GM12878 (cell line): Measurements from ENCODE around the gene FPR1. TPM values are rescaled to one million over a fixed set of nuclear protein-coding genes. Genes with fewer than 3 reads are reported as not detected.

ENCODE experiments used
- ATAC-seq: fragments of 200-7000 bp; cut with Tn5 transposase; 3 replicates; pipeline ENCODE4 v1.9.1; 2020; ENCODE audit warnings: mild to moderate bottlenecking, moderate library complexity
- BruUV-seq: library from RNA; stranded (reverse); fragments of 400-500 nt; replicated peaks from 2 replicates; lab custom pipeline; 2021; lab: Mats Ljungman, UMichigan
- CTCF ChIA-PET: fragments of 300-600 bp; sonication (Branson Sonifier 250); formaldehyde crosslinking; extraction: SDS; loops from one replicate; lab custom pipeline; 2021; ENCODE audit warnings: inconsistent platforms; lab: Yijun Ruan, JAX
- POLR2A ChIA-PET: fragments of 350-600 bp; formaldehyde crosslinking; extraction: SDS; loops from one replicate; lab custom pipeline; 2021; ENCODE audit warnings: inconsistent platforms; lab: Charles Lee
- RAD21 ChIA-PET: fragments of 300-600 bp; sonication (Branson Sonifier 250); formaldehyde crosslinking; loops from one replicate; lab custom pipeline; 2023; ENCODE audit warnings: antibody characterized with exemption; ENCODE audit not compliant: unreplicated experiment; lab: Charles Lee
- SMC1A ChIA-PET: fragments of 300-600 bp; sonication (Branson Sonifier 250); formaldehyde crosslinking; loops from one replicate; lab custom pipeline; 2023; ENCODE audit not compliant: unreplicated experiment, uncharacterized antibody; lab: Charles Lee
- DNase-seq: peaks from one replicate; pipeline ENCODE4 v3.0.0-alpha.2; 2011; ENCODE audit warnings: low read depth, low spot score
- FAIRE-seq: peaks from 3 replicates; lab custom pipeline; 2011; peaks lifted over from hg19 to GRCh38; lab: Jason Lieb, UNC
- H2AFZ ChIP-seq: 2 replicates; pipeline ENCODE4 v1.6.0; 2011; ENCODE audit warnings: low read depth, low read length, control low read depth; ENCODE audit not compliant: control insufficient read depth
- H3K27ac ChIP-seq: 2 replicates; pipeline ENCODE4 v1.5.1; 2011; ENCODE audit warnings: control low read depth; ENCODE audit not compliant: control insufficient read depth, insufficient read depth
- H3K27me3 ChIP-seq, 2 experiments: replicated peaks in 1 of 2; 2 replicates each; pipeline versions ENCODE4 v1.6.0 to v1.6.1; 2011; ENCODE audit warnings: low read length in 1 of 2; ENCODE audit not compliant: control insufficient read depth in 2 of 2, insufficient read depth in 2 of 2
- H3K36me3 ChIP-seq, 2 experiments: 2 replicates each; pipeline ENCODE4 v1.5.1; 2011; ENCODE audit warnings: low read length in 1 of 2; ENCODE audit not compliant: control insufficient read depth in 2 of 2, insufficient read depth in 2 of 2
- H3K4me1 ChIP-seq: 2 replicates; pipeline ENCODE4 v1.6.1; 2011; ENCODE audit warnings: mild to moderate bottlenecking, low read length, moderate library complexity, mixed read lengths; ENCODE audit not compliant: control insufficient read depth, insufficient read depth
- H3K4me2 ChIP-seq: 2 replicates; pipeline ENCODE4 v1.6.0; 2011; ENCODE audit warnings: control low read depth; ENCODE audit not compliant: control insufficient read depth, insufficient read depth
- H3K4me3 ChIP-seq: fragments of 200-600 bp; sonication (generic); 2 replicates; pipeline ENCODE4 v1.5.1; 2016
- H3K79me2 ChIP-seq: 2 replicates; pipeline ENCODE4 v1.6.0; 2011; ENCODE audit warnings: low read length; ENCODE audit not compliant: control insufficient read depth, insufficient read depth
- H3K9ac ChIP-seq: 2 replicates; pipeline ENCODE4 v1.8.0; 2011; ENCODE audit warnings: low read length, control low read depth, mixed read lengths; ENCODE audit not compliant: control insufficient read depth, insufficient read depth
- H3K9me3 ChIP-seq: replicated peaks from 3 replicates; pipeline ENCODE4 v1.5.1; 2011; ENCODE audit warnings: mild to moderate bottlenecking, low read length; ENCODE audit not compliant: control insufficient read depth, insufficient read depth
- H4K20me1 ChIP-seq: 2 replicates; pipeline ENCODE4 v1.6.0; 2011; ENCODE audit not compliant: control insufficient read depth, insufficient read depth
- BHLHE40 ChIP-seq, 2 experiments: fragments of 450-650 bp in 1 of 2; IDR thresholded peaks; 2 replicates each; pipeline ENCODE4 v1.6.1; 2011 to 2017; ENCODE audit warnings: low read depth in 2 of 2, borderline replicate concordance in 1 of 2, improper control_type of control experiment in 1 of 2, low read length in 1 of 2, mild to moderate bottlenecking in 1 of 2
- CHD1 ChIP-seq: IDR thresholded peaks from 2 replicates; pipeline ENCODE4 v1.6.1; 2012; ENCODE audit warnings: low read depth, low read length, improper control_type of control experiment
- CHD2 ChIP-seq: IDR thresholded peaks from 2 replicates; pipeline ENCODE4 v1.6.1; 2011; ENCODE audit warnings: low read depth, low read length, improper control_type of control experiment, borderline replicate concordance
- MYC ChIP-seq: IDR thresholded peaks from 2 replicates; pipeline ENCODE4 v1.6.1; 2011; ENCODE audit warnings: mild to moderate bottlenecking, low read length, moderate library complexity, inconsistent platforms; ENCODE audit not compliant: insufficient read depth, insufficient replicate concordance, insufficient read length, severe bottlenecking
- NRF1 ChIP-seq: conservative IDR thresholded peaks from 2 replicates; pipeline ENCODE4 v1.6.1; 2011; ENCODE audit warnings: mild to moderate bottlenecking, low read depth, low read length, improper control_type of control experiment
- POLR2AphosphoS2 ChIP-seq: IDR thresholded peaks from 2 replicates; pipeline ENCODE4 v1.6.1; 2011; ENCODE audit warnings: low read depth, mild to moderate bottlenecking, low read length, improper control_type of control experiment, moderate library complexity
- RAD51 ChIP-seq: fragments of 450-650 bp; IDR thresholded peaks from 2 replicates; pipeline ENCODE4 v1.6.1; 2016; ENCODE audit warnings: moderate library complexity, mild to moderate bottlenecking, inconsistent platforms
- WGBS: methylation state at CpG from one replicate; pipeline ENCODE4 v1.1.6; 2016; ENCODE audit warnings: low lambda C conversion rate; ENCODE audit not compliant: insufficient replicate concordance, insufficient coverage; ENCODE audit errors: missing lambda C conversion rate; 5-methylcytosine and 5-hydroxymethylcytosine counted together
- in situ Hi-C: fragments of 300-500 bp; cut with MboI; formaldehyde crosslinking; loops from 9 replicates; pipeline ENCODE4 v1.14.3; 2018; ENCODE audit warnings: mixed read lengths
- intact Hi-C: fragments of 100-400 bp; cut with micrococcal nuclease; formaldehyde crosslinking; loops from one replicate; pipeline ENCODE4 v1.14.2; 2022; ENCODE audit not compliant: unreplicated experiment
- polyA plus RNA-seq, 11 experiments: library from polyadenylated mRNA; depleted of rRNA in 4 of 11; unstranded in 6 of 11; stranded (reverse) in 5 of 11; fragments of >200 nt; fragmentation: Nextera tagmentation in 4 of 11; fragmentation: Illumina TruSeq in 1 of 11; extraction: Ambion mirVana in 4 of 11; extraction: Trizol in 1 of 11; gene quantifications; 1 replicate in 1 of 11; 2 replicates in 10 of 11; pipeline versions ENCODE4 v1.2.1 to v1.2.3, GENCODE V29; 2011 to 2016; ENCODE audit warnings: inconsistent platforms in 2 of 11, missing spikeins in 2 of 11, low read depth in 1 of 11
- total RNA-seq, 4 experiments: library from RNA; depleted of rRNA in 3 of 4; stranded (reverse); fragments of >200 nt in 3 of 4; fragmentation: Illumina TruSeq in 1 of 4; extraction: Trizol in 1 of 4; gene quantifications; 2 replicates each; pipeline versions ENCODE4 v1.2.1 to v1.2.3, GENCODE V29; 2013 to 2021
- TF ChIP-seq, protein P1 (sequence below): fragments of 450-650 bp; IDR thresholded peaks from 2 replicates; pipeline ENCODE4 v1.6.1; 2017; ENCODE audit warnings: mild to moderate bottlenecking

The FPR1 gene
- total and polyA plus RNA-seq, 10 of the 15 experiments (the other 5 are each of a cell fraction or from before 2014, with no cell fraction given) = not detected

DNA sequence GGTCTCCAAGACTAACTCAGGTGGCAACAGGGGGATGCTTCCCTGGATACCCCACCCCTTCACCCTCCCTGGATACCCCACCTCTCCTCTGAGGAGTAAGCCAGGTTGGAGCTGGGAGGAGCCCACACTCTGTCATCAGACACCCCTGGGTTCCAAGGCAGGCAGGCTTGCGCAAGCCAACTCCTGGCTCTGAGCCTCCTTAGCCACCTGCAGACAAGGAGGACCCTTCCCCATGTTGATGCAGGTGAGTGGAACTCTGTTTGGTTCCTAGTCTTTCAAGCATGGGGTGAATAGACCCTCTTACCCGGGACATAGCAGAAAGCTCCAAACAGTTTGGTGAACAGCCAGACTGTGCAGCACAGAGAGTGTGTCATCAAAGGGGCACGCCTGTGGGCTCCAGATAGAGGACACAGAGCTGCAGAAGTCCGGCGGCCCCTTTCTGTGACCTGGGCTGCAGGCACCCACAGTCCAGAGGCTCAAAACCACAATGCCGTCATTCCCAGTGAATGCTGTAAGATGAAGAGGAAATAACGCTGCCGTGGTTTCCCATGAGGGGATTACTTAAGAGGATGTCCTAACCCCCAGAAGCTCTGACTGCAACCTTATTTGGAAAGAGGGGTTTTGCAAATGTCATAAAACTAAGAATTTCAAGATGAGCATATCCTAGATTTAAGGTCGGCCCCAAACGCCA, 15.8 kb downstream of the FPR1 start (continued):
- TF ChIP-seq CHD2 (no peak), MYC (no peak), BHLHE40 (IDR thresholded peaks at IDR 0.05; ENCODE audit: borderline replicate concordance in 1 of 2, low read depth in 2 of 2, low read length in 1 of 2) (no peak), RAD51 (no peak)
- TF ChIP-seq, protein P1, sequence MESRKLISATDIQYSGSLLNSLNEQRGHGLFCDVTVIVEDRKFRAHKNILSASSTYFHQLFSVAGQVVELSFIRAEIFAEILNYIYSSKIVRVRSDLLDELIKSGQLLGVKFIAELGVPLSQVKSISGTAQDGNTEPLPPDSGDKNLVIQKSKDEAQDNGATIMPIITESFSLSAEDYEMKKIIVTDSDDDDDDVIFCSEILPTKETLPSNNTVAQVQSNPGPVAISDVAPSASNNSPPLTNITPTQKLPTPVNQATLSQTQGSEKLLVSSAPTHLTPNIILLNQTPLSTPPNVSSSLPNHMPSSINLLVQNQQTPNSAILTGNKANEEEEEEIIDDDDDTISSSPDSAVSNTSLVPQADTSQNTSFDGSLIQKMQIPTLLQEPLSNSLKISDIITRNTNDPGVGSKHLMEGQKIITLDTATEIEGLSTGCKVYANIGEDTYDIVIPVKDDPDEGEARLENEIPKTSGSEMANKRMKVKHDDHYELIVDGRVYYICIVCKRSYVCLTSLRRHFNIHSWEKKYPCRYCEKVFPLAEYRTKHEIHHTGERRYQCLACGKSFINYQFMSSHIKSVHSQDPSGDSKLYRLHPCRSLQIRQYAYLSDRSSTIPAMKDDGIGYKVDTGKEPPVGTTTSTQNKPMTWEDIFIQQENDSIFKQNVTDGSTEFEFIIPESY = no peak
- TF ChIP-seq, all 136 proteins: peak for 0

DNA sequence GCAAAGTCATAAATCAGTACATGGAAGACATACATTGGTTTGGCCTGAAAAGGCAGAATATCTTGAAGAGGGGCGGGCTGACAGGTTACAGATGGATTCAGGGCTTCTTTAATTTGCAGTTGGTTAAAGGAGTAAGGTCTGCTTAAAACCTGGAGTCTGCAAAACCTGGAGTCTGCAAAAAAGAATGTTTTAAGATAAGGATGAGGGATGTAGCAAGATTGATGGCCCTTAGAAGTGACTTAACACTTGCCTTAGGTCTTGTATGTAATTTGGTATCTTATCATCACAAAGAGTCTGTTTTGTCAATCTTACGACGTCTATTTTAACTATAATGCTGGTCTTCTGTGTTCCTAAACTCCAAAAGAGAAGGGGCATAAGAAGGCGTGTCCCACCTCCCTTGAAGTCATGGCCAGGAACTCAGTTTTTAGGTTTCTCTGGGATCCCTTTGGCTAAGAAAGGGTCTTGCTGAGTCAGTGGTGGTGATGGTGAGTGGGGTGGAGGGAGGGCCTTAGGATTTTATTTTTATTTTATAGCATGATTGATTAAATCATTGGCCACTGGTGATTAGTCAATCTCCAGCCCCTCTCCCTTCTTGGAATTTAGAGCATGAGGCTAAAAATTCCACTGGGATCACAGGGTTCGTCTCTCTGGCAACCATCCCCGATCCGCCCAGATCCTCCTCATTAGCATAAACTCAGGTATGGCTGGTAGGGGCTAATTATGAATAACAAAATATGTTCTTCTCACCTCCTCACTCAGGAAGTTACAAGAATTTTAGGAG, 17.7 kb downstream of the FPR1 start:
- no peak for DNase-seq
- Histone ChIP-seq H3K4me2 (no peak overlapping the region), H3K9me3 (peaks cover 2% of the 10 kb centered on the region; the same call in 1 of the 3 replicates), H3K79me2 (no peaks in the 10 kb centered on the region), H3K9ac (no peak overlapping the region), H4K20me1 (no peaks in the 10 kb centered on the region), H3K27ac (no peak overlapping the region), H2AFZ (no peak overlapping the region), H3K4me1 (no peaks in the 10 kb centered on the region), H3K36me3 (no peaks in the 10 kb centered on the region), H3K27me3 (no peaks in the 10 kb centered on the region), H3K4me3 (no peak overlapping the region)
- POLR2A ChIA-PET = no interaction called here
- SMC1A ChIA-PET = no interaction called here
- RAD21 ChIA-PET = no interaction called here
- in situ Hi-C loops (no loop called here), intact Hi-C loops (no loop called here)
- 48% methylated on average over 7 of the region's 7 CpGs for WGBS
- BruUV-seq = no TSS peak
- no peak for TF ChIP-seq POLR2AphosphoS2
- no peak for TF ChIP-seq NRF1
- TF ChIP-seq CHD1 = no peak
- ATAC-seq = no peak
- no peak for FAIRE-seq
- CTCF ChIA-PET = no interaction called here
